GM13976 (cell line): ENCODE measurements around the gene PHLDB2.

Experiments used
- DNase-seq: peaks from one replicate; pipeline ENCODE4 v3.0.0; 2012; ENCODE audit warnings: low spot score
- CTCF ChIP-seq: IDR thresholded peaks from 2 replicates; pipeline ENCODE4 v1.5.1; 2012; ENCODE audit warnings: borderline replicate concordance, mild to moderate bottlenecking; ENCODE audit not compliant: insufficient read depth; ENCODE audit errors: extremely low read depth, missing control alignments, control extremely low read depth
- in situ Hi-C: fragments of 300-500 bp; cut with MboI; formaldehyde crosslinking; loops from one replicate; pipeline ENCODE4 v1.12.0; 2022; ENCODE audit warnings: low sequenced_read_pairs, mixed read lengths, inconsistent platforms; ENCODE audit not compliant: unreplicated experiment

Gene PHLDB2

GRCh38 chr3:112001526-112001925 is 142.5 kb downstream of the PHLDB2 start:
- DNase-seq = no peak
- TF ChIP-seq CTCF = no peak
- in situ Hi-C loops = no loop called here

- TF ChIP-seq CTCF = no peak
- no peak for DNase-seq
- in situ Hi-C loops = no loop called here
These were observed 143.3 kb downstream of the PHLDB2 start for GRCh38 chr3:112002096-112002971.

GRCh38 chr3:112003321-112004080 is 144.4 kb downstream of the PHLDB2 start:
- in situ Hi-C loops = no loop called here
- DNase-seq = no peak
- TF ChIP-seq CTCF = no peak

- TF ChIP-seq CTCF = no peak
- DNase-seq = no peak
- in situ Hi-C loops = no loop called here
These were observed 145.1 kb downstream of the PHLDB2 start for GRCh38 chr3:112004187-112004586.

- no peak for TF ChIP-seq CTCF
- DNase-seq = no peak
- in situ Hi-C loops = no loop called here
These were observed 145.6 kb downstream of the PHLDB2 start for GRCh38 chr3:112004669-112005068.

- in situ Hi-C loops = no loop called here
- DNase-seq = no peak
- TF ChIP-seq CTCF = no peak
These were observed 146.1 kb downstream of the PHLDB2 start for GRCh38 chr3:112005091-112005672.
